Caco-2 (cell line): Measurements from ENCODE around the gene HM13. TPM values are rescaled to one million over a fixed set of nuclear protein-coding genes. Genes with fewer than 3 reads are reported as not detected.
"Not testable (repeated sequence)": the region's sequence is repeated elsewhere in the genome, so short reads cannot be mapped to it uniquely, and the experiment has no call there.

Experiments used
- Bru-seq: library from RNA; stranded (reverse); fragments of 400-500 nt; gene quantifications from one replicate; lab custom pipeline; 2021; lab: Mats Ljungman, UMichigan
- BruChase-seq, 2 experiments: library from RNA; stranded (reverse); fragments of 400-500 nt; gene quantifications; one replicate each; lab custom pipeline; 2021; lab: Mats Ljungman, UMichigan
- BruUV-seq: library from RNA; stranded (reverse); fragments of 400-500 nt; replicated peaks from 2 replicates; lab custom pipeline; 2021; lab: Mats Ljungman, UMichigan
- CTCF ChIA-PET: fragments of 300-600 bp; sonication (Branson Sonifier 250); formaldehyde crosslinking; loops from one replicate; lab custom pipeline; 2022; ENCODE audit warnings: antibody characterized with exemption; lab: Charles Lee
- POLR2A ChIA-PET: fragments of 300-600 bp; sonication (Branson Sonifier 250); formaldehyde crosslinking; loops from one replicate; lab custom pipeline; 2022; ENCODE audit warnings: antibody characterized with exemption; lab: Charles Lee
- DNase-seq, 2 experiments: peaks; one replicate each; pipeline versions ENCODE4 v3.0.0 to v3.0.0-alpha.2; 2020 to 2022
- H3K27me3 ChIP-seq: replicated peaks from 2 replicates; pipeline ENCODE4 v1.6.0; 2011; ENCODE audit warnings: low read length; ENCODE audit not compliant: control insufficient read depth, insufficient read depth
- H3K36me3 ChIP-seq: 2 replicates; pipeline ENCODE4 v1.5.1; 2011; ENCODE audit warnings: low read length; ENCODE audit not compliant: control insufficient read depth, insufficient read depth
- H3K4me1 ChIP-seq: fragments of 250-450 bp; sonication (Bioruptor Pico); 2 replicates; pipeline ENCODE4 v1.5.1; 2020; ENCODE audit warnings: mild to moderate bottlenecking
- H3K4me3 ChIP-seq: 2 replicates; pipeline ENCODE4 v1.5.1; 2011; ENCODE audit warnings: low read depth, mild to moderate bottlenecking, control low read depth, low read length
- H3K9me3 ChIP-seq: fragments of 250-450 bp; sonication (Bioruptor Pico); 2 replicates; pipeline ENCODE4 v1.5.1; 2020; ENCODE audit warnings: mild to moderate bottlenecking, moderate library complexity
- H3K27ac Mint-ChIP-seq: one replicate; pipeline ENCODE4 v1.8.0; 2022; ENCODE audit warnings: mixed read lengths; ENCODE audit not compliant: unreplicated experiment
- H3K27me3 Mint-ChIP-seq: one replicate; pipeline ENCODE4 v1.8.0; 2022; ENCODE audit warnings: mixed read lengths; ENCODE audit not compliant: insufficient read depth, unreplicated experiment
- H3K36me3 Mint-ChIP-seq: one replicate; pipeline ENCODE4 v1.8.0; 2022; ENCODE audit warnings: mild to moderate bottlenecking, mixed read lengths; ENCODE audit not compliant: insufficient read depth, unreplicated experiment
- H3K4me1 Mint-ChIP-seq: one replicate; pipeline ENCODE4 v1.8.0; 2022; ENCODE audit warnings: low read depth, mixed read lengths; ENCODE audit not compliant: unreplicated experiment
- H3K4me3 Mint-ChIP-seq: one replicate; pipeline ENCODE4 v1.8.0; 2022; ENCODE audit warnings: mild to moderate bottlenecking, moderate library complexity, mixed read lengths; ENCODE audit not compliant: unreplicated experiment
- H3K9me3 Mint-ChIP-seq: one replicate; pipeline ENCODE4 v1.8.0; 2022; ENCODE audit warnings: mixed read lengths; ENCODE audit not compliant: unreplicated experiment
- CTCF ChIP-seq, 2 experiments: fragments of 200-600 bp in 1 of 2; IDR thresholded peaks; 1 replicate in 1 of 2; 2 replicates in 1 of 2; pipeline versions ENCODE4 v1.5.1 to v1.8.0; 2011 to 2022; ENCODE audit warnings: antibody characterized with exemption in 1 of 2, control low read depth in 1 of 2, inconsistent platforms in 1 of 2, low read depth in 1 of 2, low read length in 1 of 2, mild to moderate bottlenecking in 1 of 2, moderate library complexity in 1 of 2; ENCODE audit not compliant: insufficient read depth in 1 of 2, severe bottlenecking in 1 of 2, unreplicated experiment in 1 of 2
- intact Hi-C: fragments of 100-400 bp; cut with micrococcal nuclease; formaldehyde crosslinking; loops from one replicate; pipeline ENCODE4 v1.10.0; 2022; ENCODE audit not compliant: unreplicated experiment
- long read RNA-seq: library from polyadenylated mRNA; stranded (forward); transcript quantifications from one replicate; pipeline ENCODE4 v2.0.0, GENCODE V29; 2022
- total RNA-seq: library from RNA; stranded (reverse); gene quantifications from 2 replicates; pipeline ENCODE4 v1.2.3, GENCODE V29; 2022

Gene HM13
- total RNA-seq = 435 and 443 TPM in 2 replicates
- percentile 92 among the genes with signal in this experiment for Bru-seq, nascent RNA
- BruChase-seq, experiment 1, labeled RNA remaining after a 2-hour chase = percentile 91 among the genes with signal in this experiment
- percentile 90 among the genes with signal in this experiment for BruChase-seq, experiment 2, labeled RNA remaining after a 6-hour chase
- long read RNA-seq, transcript HM13-201 (13 exons, 1,809 nt) = minor isoform, 22 of 1,489 reads
- long read RNA-seq, transcript HM13-204 (13 exons, 3,810 nt) = minor isoform, 11 of 1,489 reads
- long read RNA-seq, transcript HM13-202 (12 exons, 1,606 nt) = major isoform, 1,229 of 1,489 reads
- long read RNA-seq, transcript HM13-210 (13 exons, 1,585 nt) = minor isoform, 8 of 1,489 reads
- long read RNA-seq, partial matches to known transcripts = 47 of 1,489 reads
- long read RNA-seq, other reads (novel, unspliced or antisense) = 163 of 1,489 reads

DNA sequence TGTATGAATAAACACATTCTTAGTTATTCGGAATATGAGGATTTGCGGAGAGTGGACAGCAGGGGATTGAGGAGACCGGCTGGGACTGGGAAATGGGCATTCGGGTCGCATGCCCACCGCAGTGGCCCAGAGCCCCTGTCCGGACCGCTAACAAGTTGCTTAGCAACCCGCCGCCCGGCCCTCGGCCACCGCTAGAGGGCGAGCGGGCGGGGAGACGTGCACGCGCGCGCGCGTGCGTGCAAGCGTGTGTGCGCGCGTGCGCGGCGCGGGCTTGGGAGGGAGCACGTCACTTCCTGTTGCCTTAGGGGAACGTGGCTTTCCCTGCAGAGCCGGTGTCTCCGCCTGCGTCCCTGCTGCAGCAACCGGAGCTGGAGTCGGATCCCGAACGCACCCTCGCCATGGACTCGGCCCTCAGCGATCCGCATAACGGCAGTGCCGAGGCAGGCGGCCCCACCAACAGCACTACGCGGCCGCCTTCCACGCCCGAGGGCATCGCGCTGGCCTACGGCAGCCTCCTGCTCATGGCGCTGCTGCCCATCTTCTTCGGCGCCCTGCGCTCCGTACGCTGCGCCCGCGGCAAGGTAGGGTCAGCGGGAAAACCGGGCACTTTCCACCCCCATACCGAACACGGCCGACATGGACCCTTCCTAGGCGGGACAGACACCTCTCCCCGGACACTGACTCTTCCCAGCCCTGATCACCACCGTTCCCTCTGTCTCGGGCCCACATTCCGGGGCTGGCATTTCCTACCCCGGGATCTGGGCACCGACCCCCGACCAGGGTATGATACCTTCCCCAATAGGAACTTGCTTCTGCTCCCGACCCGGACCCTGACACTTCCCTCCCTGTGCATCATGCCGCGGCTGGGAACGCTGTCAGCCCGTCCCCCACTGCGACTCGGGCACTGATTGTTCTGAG, at the start of gene HM13:
TSS of gene HM13 (plus strand) at position 289 of the 918 bp plus-strand sequence. CDS start at position 399, 110 bp downstream.
- CTCF ChIA-PET = interaction anchor here (0.6 to 3.0 kb wide), 17 partner anchors 8 to 255 kb away, joined by 3 to 25 read pairs (median 6); no protein-coding TSS in a partner anchor
- BruUV-seq = no TSS peak
- intact Hi-C loops = loop anchor here (2.0 kb wide), 2 partner anchors 38 to 96 kb away; no protein-coding TSS in a partner anchor

DNA sequence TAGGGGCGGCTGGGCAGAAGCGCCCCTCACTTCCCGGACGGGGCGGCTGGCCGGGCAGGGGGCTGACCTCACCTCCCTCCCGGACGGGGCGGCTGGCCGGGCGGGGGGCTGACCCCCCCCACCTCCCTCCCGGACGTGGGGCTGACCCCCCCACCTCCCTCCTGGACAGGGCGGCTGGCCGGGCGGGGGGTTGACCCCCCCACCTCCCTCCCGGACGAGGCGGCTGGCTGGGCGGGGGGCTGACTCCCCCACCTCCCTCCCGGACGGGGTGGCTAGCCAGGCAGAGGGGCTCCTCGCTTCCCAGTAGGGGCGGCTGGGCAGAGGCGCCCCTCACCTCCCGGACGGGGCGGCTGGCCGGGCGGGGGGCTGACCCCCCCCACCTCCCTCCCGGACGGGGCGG, 43.3 kb upstream of the HM13 start:
- H3K4me1 ChIP-seq, H3K27me3 Mint-ChIP-seq, H3K4me3 Mint-ChIP-seq, CTCF ChIA-PET, H3K4me3 ChIP-seq, BruUV-seq, H3K4me1 Mint-ChIP-seq, intact Hi-C loops, H3K27me3 ChIP-seq, POLR2A ChIA-PET, H3K36me3 ChIP-seq, H3K27ac Mint-ChIP-seq, H3K36me3 Mint-ChIP-seq: not testable (repeated sequence)
- peaks cover 10% of the 10 kb centered on the region for H3K9me3 Mint-ChIP-seq
- peaks cover 10% of the 10 kb centered on the region for H3K9me3 ChIP-seq
- DNase-seq = peak in 1 of 2 experiments; percentile 29

More for the DNA sequence above, at the start of gene HM13:
- H3K36me3 ChIP-seq = peaks cover 4% of the 10 kb centered on the region
- Mint-ChIP-seq H3K36me3 (peaks cover 8% of the 10 kb centered on the region), H3K27ac (no peak within 1 kb of the TSS), H3K27me3 (no peaks in the 10 kb centered on the region), H3K4me3 (no peak within 1 kb of the TSS), H3K4me1 (no peaks in the 10 kb centered on the region), H3K9me3 (no peaks in the 10 kb centered on the region)
- H3K4me1 ChIP-seq = peaks cover 22% of the 10 kb centered on the region
- no peaks in the 10 kb centered on the region for H3K27me3 ChIP-seq
- peak; percentile 97 to 98 for DNase-seq
- POLR2A ChIA-PET = interaction anchor here (0.6 kb wide), 1 partner anchor 98 kb away, joined by 6 read pairs; no protein-coding TSS in a partner anchor
- H3K4me3 ChIP-seq = peak within 1 kb of the TSS; percentile 74
- peak; percentile 98 to 100 for TF ChIP-seq CTCF (IDR thresholded peaks at IDR 0.05; ENCODE audit: insufficient read depth in 1 of 2, low read depth in 1 of 2, low read length in 1 of 2, severe bottlenecking in 1 of 2, unreplicated experiment in 1 of 2)
- H3K9me3 ChIP-seq = no peaks in the 10 kb centered on the region

DNA sequence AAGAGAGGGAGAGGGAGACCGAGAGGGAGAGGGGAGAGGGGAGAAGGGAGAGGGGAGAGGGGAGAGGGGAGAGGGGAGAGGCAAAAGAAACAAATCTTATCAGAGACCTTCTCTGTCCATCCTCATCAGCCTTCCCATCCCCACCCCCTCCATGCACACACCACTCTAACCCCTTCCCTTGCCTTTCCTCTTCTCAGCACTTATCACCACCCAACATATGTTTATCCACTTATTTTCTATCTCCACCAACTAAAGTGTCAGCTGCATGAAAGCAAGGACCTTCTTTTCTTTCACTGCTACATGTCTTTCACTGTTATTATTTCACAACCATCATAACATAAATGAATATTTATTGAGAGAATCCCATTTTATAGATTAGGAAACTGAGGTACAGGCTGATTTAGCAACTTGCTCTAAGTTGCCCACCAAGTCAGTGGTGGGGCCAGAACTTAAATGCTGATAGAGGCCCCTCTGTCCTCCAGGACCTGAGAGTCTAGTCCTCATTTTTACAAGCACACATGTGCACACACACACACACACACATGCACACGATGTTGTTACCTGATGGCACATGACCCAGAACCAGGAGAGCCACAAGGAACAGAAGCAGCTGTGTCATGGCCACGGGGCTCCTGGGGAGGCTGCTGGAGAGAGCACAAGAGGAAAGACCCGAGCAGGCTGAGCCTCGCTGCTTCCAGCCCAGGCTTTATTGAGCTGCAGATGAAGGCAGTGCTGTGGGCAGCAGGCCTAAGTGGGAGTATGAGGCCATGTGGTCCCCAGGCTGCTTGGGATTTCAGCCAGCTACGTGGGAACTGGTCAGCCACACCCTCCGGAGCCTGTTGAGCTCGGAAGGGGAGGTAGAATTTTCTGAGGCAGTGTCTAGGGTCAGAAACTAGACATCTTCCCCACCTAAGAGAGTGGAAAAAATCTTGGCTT, 41.6 kb upstream of the HM13 start:
- BruUV-seq = no TSS peak
- intact Hi-C loops = no loop called here
- POLR2A ChIA-PET = no interaction called here
- DNase-seq = peak in 1 of 2 experiments; percentile 40
- Histone ChIP-seq H3K36me3 (no peaks in the 10 kb centered on the region), H3K9me3 (peaks cover 10% of the 10 kb centered on the region), H3K4me3 (no peak overlapping the region), H3K27me3 (no peaks in the 10 kb centered on the region), H3K4me1 (peaks cover 7% of the 10 kb centered on the region; the same call in 1 of the 2 replicates)
- peaks cover 10% of the 10 kb centered on the region for H3K9me3 Mint-ChIP-seq
- H3K27me3 Mint-ChIP-seq = peaks cover 16% of the 10 kb centered on the region
- peaks cover 6% of the 10 kb centered on the region for H3K36me3 Mint-ChIP-seq
- CTCF ChIA-PET = interaction anchor here (0.6 to 1.1 kb wide), 2 partner anchors 29 to 32 kb away, joined by 3 to 7 read pairs; no protein-coding TSS in a partner anchor
- TF ChIP-seq CTCF (IDR thresholded peaks at IDR 0.05; ENCODE audit: insufficient read depth in 1 of 2, low read depth in 1 of 2, low read length in 1 of 2, severe bottlenecking in 1 of 2, unreplicated experiment in 1 of 2) = no peak
- peak overlapping the region; percentile 5 for H3K4me3 Mint-ChIP-seq
- H3K27ac Mint-ChIP-seq = peak overlapping the region; percentile 10
- H3K4me1 Mint-ChIP-seq = no peaks in the 10 kb centered on the region
